IMR-90 (cell line): ENCODE measurements around the gene PDE4B.

Experiments used
- CEBPB ChIP-seq: IDR thresholded peaks from 2 replicates; pipeline ENCODE4 v1.6.1; 2012; ENCODE audit warnings: low read depth, low read length, improper control_type of control experiment
- CHD1 ChIP-seq: IDR thresholded peaks from 2 replicates; pipeline ENCODE4 v1.6.1; 2012; ENCODE audit warnings: low read depth, low read length, improper control_type of control experiment
- FOS ChIP-seq: fragments of 150-350 bp; IDR thresholded peaks from 2 replicates; pipeline ENCODE4 v1.6.1; 2016; ENCODE audit warnings: low read depth, low read length
- MAZ ChIP-seq: IDR thresholded peaks from 2 replicates; pipeline ENCODE4 v1.6.1; 2012; ENCODE audit warnings: low read depth, mild to moderate bottlenecking, low read length, improper control_type of control experiment, moderate library complexity, borderline replicate concordance
- MXI1 ChIP-seq: IDR thresholded peaks from 2 replicates; pipeline ENCODE4 v1.6.1; 2012; ENCODE audit warnings: low read depth, mild to moderate bottlenecking, low read length, moderate library complexity, borderline replicate concordance
- POLR2A ChIP-seq: IDR thresholded peaks from 2 replicates; pipeline ENCODE4 v1.6.1; 2012; ENCODE audit warnings: mild to moderate bottlenecking, low read depth, low read length
- RAD21 ChIP-seq: IDR thresholded peaks from 2 replicates; pipeline ENCODE4 v1.6.1; 2012; ENCODE audit warnings: low read length, improper control_type of control experiment
- RCOR1 ChIP-seq: IDR thresholded peaks from 2 replicates; pipeline ENCODE4 v1.6.1; 2012; ENCODE audit warnings: mild to moderate bottlenecking, low read length, improper control_type of control experiment; ENCODE audit not compliant: insufficient replicate concordance
- SMC3 ChIP-seq: fragments of 150-350 bp; IDR thresholded peaks from 2 replicates; pipeline ENCODE4 v1.6.1; 2016; ENCODE audit warnings: low read depth, mild to moderate bottlenecking, antibody characterized with exemption, low read length, moderate library complexity
- TF ChIP-seq, protein P1 (sequence below): conservative IDR thresholded peaks from 2 replicates; pipeline ENCODE4 v1.5.1; 2012; ENCODE audit warnings: mild to moderate bottlenecking, low read depth, low read length, improper control_type of control experiment
- TF ChIP-seq, protein P2 (sequence below): fragments of 150-350 bp; IDR thresholded peaks from 2 replicates; pipeline ENCODE4 v1.6.1; 2017; ENCODE audit warnings: mild to moderate bottlenecking, antibody characterized with exemption, low read length, low read depth
- TF ChIP-seq, protein P3 (sequence below): fragments of 150-350 bp; IDR thresholded peaks from 2 replicates; pipeline ENCODE4 v1.6.1; 2016; ENCODE audit warnings: low read depth, mild to moderate bottlenecking, low read length, moderate library complexity, borderline replicate concordance

DNA sequence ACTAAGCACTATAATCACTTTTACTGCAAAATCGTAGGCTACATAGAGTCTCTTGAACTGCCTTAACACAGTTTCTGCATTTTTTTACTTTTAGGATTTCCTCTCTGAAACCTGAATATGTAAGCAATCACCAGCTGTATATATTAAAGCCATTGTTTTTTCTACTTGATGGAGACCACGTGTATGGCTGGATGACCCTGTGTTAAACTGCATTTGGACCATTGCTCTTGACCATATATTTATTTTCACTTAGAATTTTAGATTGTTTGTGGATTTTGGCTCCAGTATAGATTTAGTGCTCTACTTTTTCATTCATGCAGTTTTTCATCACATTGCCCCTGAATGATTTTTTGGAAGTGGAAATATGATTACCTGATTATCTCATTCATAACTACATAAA is 420.8 kb downstream of the PDE4B start:
- TF ChIP-seq, protein P1, sequence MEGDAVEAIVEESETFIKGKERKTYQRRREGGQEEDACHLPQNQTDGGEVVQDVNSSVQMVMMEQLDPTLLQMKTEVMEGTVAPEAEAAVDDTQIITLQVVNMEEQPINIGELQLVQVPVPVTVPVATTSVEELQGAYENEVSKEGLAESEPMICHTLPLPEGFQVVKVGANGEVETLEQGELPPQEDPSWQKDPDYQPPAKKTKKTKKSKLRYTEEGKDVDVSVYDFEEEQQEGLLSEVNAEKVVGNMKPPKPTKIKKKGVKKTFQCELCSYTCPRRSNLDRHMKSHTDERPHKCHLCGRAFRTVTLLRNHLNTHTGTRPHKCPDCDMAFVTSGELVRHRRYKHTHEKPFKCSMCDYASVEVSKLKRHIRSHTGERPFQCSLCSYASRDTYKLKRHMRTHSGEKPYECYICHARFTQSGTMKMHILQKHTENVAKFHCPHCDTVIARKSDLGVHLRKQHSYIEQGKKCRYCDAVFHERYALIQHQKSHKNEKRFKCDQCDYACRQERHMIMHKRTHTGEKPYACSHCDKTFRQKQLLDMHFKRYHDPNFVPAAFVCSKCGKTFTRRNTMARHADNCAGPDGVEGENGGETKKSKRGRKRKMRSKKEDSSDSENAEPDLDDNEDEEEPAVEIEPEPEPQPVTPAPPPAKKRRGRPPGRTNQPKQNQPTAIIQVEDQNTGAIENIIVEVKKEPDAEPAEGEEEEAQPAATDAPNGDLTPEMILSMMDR = no peak
- no peak for TF ChIP-seq FOS
- TF ChIP-seq CEBPB = no peak
- TF ChIP-seq RCOR1 = no peak
- no peak for TF ChIP-seq POLR2A
- no peak for TF ChIP-seq MAZ
- TF ChIP-seq, protein P2, sequence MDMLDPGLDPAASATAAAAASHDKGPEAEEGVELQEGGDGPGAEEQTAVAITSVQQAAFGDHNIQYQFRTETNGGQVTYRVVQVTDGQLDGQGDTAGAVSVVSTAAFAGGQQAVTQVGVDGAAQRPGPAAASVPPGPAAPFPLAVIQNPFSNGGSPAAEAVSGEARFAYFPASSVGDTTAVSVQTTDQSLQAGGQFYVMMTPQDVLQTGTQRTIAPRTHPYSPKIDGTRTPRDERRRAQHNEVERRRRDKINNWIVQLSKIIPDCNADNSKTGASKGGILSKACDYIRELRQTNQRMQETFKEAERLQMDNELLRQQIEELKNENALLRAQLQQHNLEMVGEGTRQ = no peak
- TF ChIP-seq MXI1 = no peak
- no peak for TF ChIP-seq RAD21
- TF ChIP-seq, protein P3, sequence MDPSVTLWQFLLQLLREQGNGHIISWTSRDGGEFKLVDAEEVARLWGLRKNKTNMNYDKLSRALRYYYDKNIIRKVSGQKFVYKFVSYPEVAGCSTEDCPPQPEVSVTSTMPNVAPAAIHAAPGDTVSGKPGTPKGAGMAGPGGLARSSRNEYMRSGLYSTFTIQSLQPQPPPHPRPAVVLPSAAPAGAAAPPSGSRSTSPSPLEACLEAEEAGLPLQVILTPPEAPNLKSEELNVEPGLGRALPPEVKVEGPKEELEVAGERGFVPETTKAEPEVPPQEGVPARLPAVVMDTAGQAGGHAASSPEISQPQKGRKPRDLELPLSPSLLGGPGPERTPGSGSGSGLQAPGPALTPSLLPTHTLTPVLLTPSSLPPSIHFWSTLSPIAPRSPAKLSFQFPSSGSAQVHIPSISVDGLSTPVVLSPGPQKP = no peak
- no peak for TF ChIP-seq SMC3
- no peak for TF ChIP-seq CHD1
